H1 (cell line): Measurements from ENCODE around the gene CD151. TPM values are rescaled to one million over a fixed set of nuclear protein-coding genes. Genes with fewer than 3 reads are reported as not detected.

Source experiments
- CTCF ChIA-PET: fragments of 300-600 bp; sonication (Branson Sonifier 250); formaldehyde crosslinking; loops from one replicate; lab custom pipeline; 2021; ENCODE audit not compliant: partially characterized antibody; lab: Charles Lee
- POLR2A ChIA-PET: fragments of 300-600 bp; sonication (Branson Sonifier 250); formaldehyde crosslinking; loops from one replicate; lab custom pipeline; 2021; ENCODE audit warnings: inconsistent platforms; ENCODE audit not compliant: partially characterized antibody; lab: Charles Lee
- DNase-seq, 2 experiments: peaks; one replicate each; pipeline versions ENCODE4 v3.0.0 to v3.0.0-alpha.2; 2010 to 2022; ENCODE audit warnings: low spot score in 2 of 2, low read depth in 1 of 2, mixed read lengths in 1 of 2
- FAIRE-seq: peaks from 2 replicates; lab custom pipeline; 2011; peaks lifted over from hg19 to GRCh38; lab: Jason Lieb, UNC
- H2AFZ ChIP-seq: 2 replicates; pipeline ENCODE4 v1.8.1; 2012; ENCODE audit warnings: low read length, inconsistent platforms
- H2AK5ac ChIP-seq: 2 replicates; pipeline ENCODE4 v1.6.1; 2013; ENCODE audit warnings: low read depth, low read length
- H2BK120ac ChIP-seq: replicated peaks from 2 replicates; pipeline ENCODE3; 2013; ENCODE audit warnings: low read depth, low read length, inconsistent platforms
- H2BK12ac ChIP-seq: 2 replicates; pipeline ENCODE4 v1.6.1; 2013; ENCODE audit warnings: low read depth, low read length
- H2BK15ac ChIP-seq: 2 replicates; pipeline ENCODE4 v1.6.1; 2013; ENCODE audit warnings: low read length
- H2BK20ac ChIP-seq: 2 replicates; pipeline ENCODE4 v1.6.1; 2013; ENCODE audit warnings: low read length
- H2BK5ac ChIP-seq: 2 replicates; pipeline ENCODE4 v1.6.1; 2013; ENCODE audit warnings: low read depth, low read length
- H3K14ac ChIP-seq: 2 replicates; pipeline ENCODE4 v1.6.1; 2013; ENCODE audit warnings: inconsistent platforms; ENCODE audit not compliant: insufficient read length
- H3K18ac ChIP-seq: 2 replicates; pipeline ENCODE4 v1.6.1; 2013; ENCODE audit warnings: low read length; ENCODE audit errors: extremely low read depth
- H3K23ac ChIP-seq: 2 replicates; pipeline ENCODE4 v1.6.1; 2013; ENCODE audit warnings: inconsistent platforms; ENCODE audit not compliant: insufficient read length
- H3K23me2 ChIP-seq: 2 replicates; pipeline ENCODE4 v1.6.1; 2013; ENCODE audit warnings: low read depth, low read length
- H3K27ac ChIP-seq: 2 replicates; pipeline ENCODE4 v1.6.1; 2011; ENCODE audit warnings: low read depth, low read length, inconsistent platforms
- H3K27me3 ChIP-seq, 4 experiments: replicated peaks in 1 of 4; 1 replicate in 1 of 4; 2 replicates in 3 of 4; pipeline versions ENCODE4 v1.6.1 to v1.8.1; 2011 to 2013; ENCODE audit warnings: low read length in 3 of 4, mild to moderate bottlenecking in 3 of 4, inconsistent platforms in 2 of 4, mixed read lengths in 2 of 4, moderate library complexity in 1 of 4; ENCODE audit not compliant: control insufficient read depth in 3 of 4, insufficient read depth in 3 of 4; ENCODE audit errors: extremely low read depth in 1 of 4
- H3K36me3 ChIP-seq, 4 experiments: 2 replicates each; pipeline versions ENCODE4 v1.6.1 to v1.8.1; 2011 to 2013; ENCODE audit warnings: mild to moderate bottlenecking in 4 of 4, low read length in 3 of 4, moderate library complexity in 2 of 4, control low read depth in 1 of 4, inconsistent platforms in 1 of 4; ENCODE audit not compliant: insufficient read depth in 4 of 4, control insufficient read depth in 2 of 4
- H3K4ac ChIP-seq: replicated peaks from 2 replicates; pipeline ENCODE3; 2013; ENCODE audit warnings: low read length, low read depth, mixed read lengths, inconsistent platforms; ENCODE audit not compliant: insufficient read length
- H3K4me1 ChIP-seq, 4 experiments: replicated peaks in 1 of 4; 1 replicate in 1 of 4; 2 replicates in 3 of 4; pipeline versions ENCODE4 v1.6.1 to v1.8.1; 2011 to 2013; ENCODE audit warnings: low read length in 3 of 4, inconsistent platforms in 2 of 4, mixed read lengths in 1 of 4; ENCODE audit not compliant: insufficient read depth in 4 of 4, control insufficient read depth in 3 of 4
- H3K4me2 ChIP-seq, 2 experiments: 2 replicates each; pipeline versions ENCODE4 v1.6.1 to v1.8.1; 2011 to 2013; ENCODE audit warnings: low read depth in 2 of 2, low read length in 2 of 2, control low read depth in 1 of 2, inconsistent platforms in 1 of 2, mild to moderate bottlenecking in 1 of 2; ENCODE audit not compliant: insufficient read depth in 1 of 2
- H3K4me3 ChIP-seq, 4 experiments: fragments of 200-600, 300-600 bp in 1 of 4; sonication (generic), shearing (Covaris generic), sonication (Bioruptor Twin) in 1 of 4; 2 replicates each; pipeline versions ENCODE4 v1.5.1 to v1.8.1; 2011 to 2016; ENCODE audit warnings: low read length in 4 of 4, low read depth in 3 of 4, control low read depth in 2 of 4, inconsistent platforms in 2 of 4, mild to moderate bottlenecking in 2 of 4, mixed read lengths in 1 of 4, moderate library complexity in 1 of 4; ENCODE audit not compliant: insufficient read depth in 2 of 4; ENCODE audit errors: extremely low read depth in 1 of 4
- H3K56ac ChIP-seq: replicated peaks from 2 replicates; pipeline ENCODE3; 2013; ENCODE audit warnings: low read depth, mild to moderate bottlenecking, mixed read lengths, low read length, inconsistent platforms; ENCODE audit not compliant: insufficient read length
- H3K79me1 ChIP-seq: 2 replicates; pipeline ENCODE4 v1.6.1; 2013; ENCODE audit warnings: low read depth, low read length, control low read depth
- H3K79me2 ChIP-seq, 2 experiments: 2 replicates each; pipeline versions ENCODE4 v1.6.1 to v1.8.1; 2012 to 2013; ENCODE audit warnings: low read length in 2 of 2, mild to moderate bottlenecking in 2 of 2, inconsistent platforms in 1 of 2; ENCODE audit not compliant: insufficient read depth in 2 of 2, control insufficient read depth in 1 of 2
- H3K9ac ChIP-seq, 4 experiments: replicated peaks in 1 of 4; 1 replicate in 1 of 4; 2 replicates in 3 of 4; pipeline versions ENCODE4 v1.6.1 to v1.8.1; 2011 to 2013; ENCODE audit warnings: low read depth in 3 of 4, low read length in 3 of 4, control low read depth in 2 of 4, mild to moderate bottlenecking in 2 of 4, moderate library complexity in 2 of 4, inconsistent platforms in 1 of 4; ENCODE audit errors: extremely low read depth in 1 of 4
- H3K9me3 ChIP-seq, 2 experiments: 2 replicates each; pipeline versions ENCODE4 v1.6.1 to v1.8.1; 2012 to 2013; ENCODE audit warnings: mild to moderate bottlenecking in 2 of 2, moderate library complexity in 2 of 2, control low read depth in 1 of 2, inconsistent platforms in 1 of 2, low read depth in 1 of 2, low read length in 1 of 2, mixed read lengths in 1 of 2; ENCODE audit not compliant: insufficient read depth in 2 of 2
- H4K20me1 ChIP-seq, 2 experiments: replicated peaks in 1 of 2; 2 replicates each; pipeline versions ENCODE3 to v1.8.1; 2011 to 2013; ENCODE audit warnings: inconsistent platforms in 2 of 2, low read length in 2 of 2, mild to moderate bottlenecking in 1 of 2; ENCODE audit not compliant: insufficient read depth in 2 of 2, control insufficient read depth in 1 of 2
- H4K5ac ChIP-seq: 2 replicates; pipeline ENCODE4 v1.6.1; 2013; ENCODE audit warnings: low read length, low read depth, mixed read lengths, inconsistent platforms; ENCODE audit not compliant: insufficient read length
- H4K8ac ChIP-seq: 2 replicates; pipeline ENCODE4 v1.8.0; 2013; ENCODE audit warnings: mild to moderate bottlenecking, moderate library complexity, low read length, inconsistent platforms; ENCODE audit not compliant: insufficient read depth; ENCODE audit errors: extremely low read depth
- H4K91ac ChIP-seq: replicated peaks from 2 replicates; pipeline ENCODE3; 2013; ENCODE audit warnings: low read length, mixed read lengths, inconsistent platforms; ENCODE audit not compliant: insufficient read length
- BCL11A ChIP-seq, 2 experiments: IDR thresholded peaks; one replicate each; pipeline ENCODE4 v1.6.1; 2011; ENCODE audit warnings: low read depth in 2 of 2, low read length in 2 of 2, mild to moderate bottlenecking in 2 of 2
- CBX8 ChIP-seq: fragments of 300-800, 300-1000 bp; sonication (generic); IDR thresholded peaks from 2 replicates; pipeline ENCODE4 v1.7.1; 2016; ENCODE audit warnings: low read depth, low read length, borderline replicate concordance
- EP300 ChIP-seq, 2 experiments: IDR thresholded peaks; 1 replicate in 1 of 2; 2 replicates in 1 of 2; pipeline ENCODE4 v1.6.1; 2011 to 2012; ENCODE audit warnings: low read depth in 2 of 2, low read length in 2 of 2, mild to moderate bottlenecking in 2 of 2, borderline replicate concordance in 1 of 2, inconsistent platforms in 1 of 2, moderate library complexity in 1 of 2
- KDM1A ChIP-seq: fragments of 200-600, 300-600 bp; sonication (generic); IDR thresholded peaks from 2 replicates; pipeline ENCODE4 v1.7.1; 2016; ENCODE audit warnings: mild to moderate bottlenecking, low read length, borderline replicate concordance
- PHF8 ChIP-seq: fragments of 200-600 bp; sonication (generic); conservative IDR thresholded peaks from 2 replicates; pipeline ENCODE4 v1.7.1; 2012; ENCODE audit warnings: low read depth, mild to moderate bottlenecking, inconsistent platforms, low read length, moderate library complexity
- POLR2A ChIP-seq, 2 experiments: IDR thresholded peaks; 1 replicate in 1 of 2; 2 replicates in 1 of 2; pipeline ENCODE4 v1.6.1; 2011; ENCODE audit warnings: low read depth in 2 of 2, low read length in 2 of 2, mild to moderate bottlenecking in 2 of 2; ENCODE audit errors: control extremely low read depth in 1 of 2
- SP2 ChIP-seq: IDR thresholded peaks from 2 replicates; pipeline ENCODE4 v1.6.1; 2012; ENCODE audit warnings: mild to moderate bottlenecking, low read length, inconsistent platforms
- SRF ChIP-seq: IDR thresholded peaks from 2 replicates; pipeline ENCODE4 v1.6.1; 2011; ENCODE audit warnings: mild to moderate bottlenecking, low read depth, low read length, moderate library complexity
- YY1 ChIP-seq: IDR thresholded peaks from 2 replicates; pipeline ENCODE4 v1.6.1; 2011; ENCODE audit warnings: low read depth, mild to moderate bottlenecking, low read length
- ZNF274 ChIP-seq: IDR thresholded peaks from 2 replicates; pipeline ENCODE4 v1.7.0; 2012; ENCODE audit warnings: low read length, borderline replicate concordance; ENCODE audit errors: extremely low read depth
- WGBS, 2 experiments: shearing (Covaris generic) in 1 of 2; methylation state at CpG; one replicate each; pipeline versions ENCODE4 v1.1.6 to v1.1.7; 2013 to 2015; ENCODE audit warnings: low lambda C conversion rate in 2 of 2, mixed read lengths in 2 of 2, inconsistent platforms in 1 of 2, low coverage in 1 of 2, missing lambda C conversion rate in 1 of 2; ENCODE audit not compliant: insufficient replicate concordance in 2 of 2, insufficient coverage in 1 of 2, insufficient read length in 1 of 2; ENCODE audit errors: extremely low coverage in 1 of 2, missing lambda C conversion rate in 1 of 2; 5-methylcytosine and 5-hydroxymethylcytosine counted together
- polyA plus RNA-seq, 7 experiments: library from polyadenylated mRNA; depleted of rRNA in 3 of 7; stranded (reverse) in 5 of 7; unstranded in 2 of 7; fragments of >200 nt in 5 of 7; fragments of 200-250 nt in 2 of 7; gene quantifications; 1 replicate in 5 of 7; 2 replicates in 1 of 7; 4 replicates in 1 of 7; pipeline versions ENCODE4 v1.2.1 to v1.2.3, GENCODE V29; 2011 to 2013; ENCODE audit warnings: missing spikeins in 2 of 7, mixed read lengths in 2 of 7
- total RNA-seq: library from RNA; stranded (reverse); fragmentation: NEBNext Ultra II Directional; extraction: Animal tissue kit (Norgen Biotek cat#: 25700); gene quantifications from 2 replicates; pipeline ENCODE4 v1.2.1, GENCODE V29; 2021
- TF ChIP-seq, protein P1 (sequence below): IDR thresholded peaks from 2 replicates; pipeline ENCODE4 v1.6.1; 2011; ENCODE audit warnings: low read depth, mild to moderate bottlenecking, low read length; ENCODE audit not compliant: insufficient read depth

The CD151 gene
- total and polyA plus RNA-seq, 2 of the 8 experiments (the other 6 are each of a cell fraction or from before 2014, with no cell fraction given): 101 to 212 TPM

DNA sequence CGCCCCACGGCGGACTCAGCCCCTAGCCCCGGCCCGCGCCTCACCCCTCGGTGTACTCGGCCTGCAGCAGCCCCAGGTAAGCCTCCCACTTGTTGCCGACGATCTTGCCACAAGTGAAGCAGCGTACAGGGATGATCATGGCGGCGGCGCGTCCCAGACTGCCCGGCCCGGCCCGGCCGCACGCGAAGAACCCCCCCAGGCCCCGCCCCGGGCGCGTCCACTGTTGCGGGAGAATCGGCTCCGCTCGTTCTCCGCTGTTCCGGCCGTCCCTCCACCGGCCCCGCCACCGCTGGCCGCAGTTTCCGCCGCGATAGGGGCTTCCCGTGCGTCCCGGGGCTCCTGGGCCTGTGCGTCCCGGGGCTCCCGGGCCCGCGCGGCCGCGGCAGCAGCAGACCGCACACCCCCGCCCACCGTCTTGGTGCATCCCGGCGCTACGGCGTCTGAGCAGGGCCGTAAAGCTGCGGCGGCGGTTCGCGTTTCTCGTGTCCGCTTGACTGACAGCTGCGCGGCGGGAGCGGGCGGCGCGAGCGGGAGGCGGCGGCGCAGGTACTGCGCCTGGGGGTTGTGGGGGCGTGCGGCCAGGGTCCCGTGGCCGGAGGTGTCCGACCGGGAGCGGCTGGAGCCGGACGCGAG lies 9.7 kb downstream of the CD151 start, which contains the start of the genes POLR2L and TSPAN4:
Gene POLR2L, minus strand, starts transcription at position 160 of the 633 bp plus-strand sequence. Its CDS starts 21 bp downstream, at position 139.
Gene TSPAN4, plus strand, starts transcription at position 483 of the 633 bp plus-strand sequence. CDS start 7,453 bp downstream, outside the sequence.
- Histone ChIP-seq H3K14ac (no peak within 1 kb of the TSS), H3K18ac (peak within 1 kb of the TSS; percentile 98), H3K9me3 (no peaks in the 10 kb centered on the region), H2BK20ac (no peak within 1 kb of the TSS), H3K27ac (peak within 1 kb of the TSS; percentile 99), H4K91ac (peak within 1 kb of the TSS; percentile 98), H3K36me3 (peaks cover 10 to 24% (median 20%) of the 10 kb centered on the region in 4 experiments; a peak in 7 of 8 replicates), H3K79me1 (peaks cover 9% of the 10 kb centered on the region; the same call in 1 of the 2 replicates), H2AFZ (no peak within 1 kb of the TSS; the same call in 1 of the 2 replicates), H4K5ac (peak within 1 kb of the TSS; percentile 96), H3K9ac (peak within 1 kb of the TSS; percentile 65 to 97 (median 94)), H2BK12ac (peak within 1 kb of the TSS; percentile 92; the same call in 1 of the 2 replicates), H3K56ac (peak within 1 kb of the TSS; percentile 97), H3K4me1 (peaks cover 0 to 34% (median 25%) of the 10 kb centered on the region in 4 experiments; a peak in 6 of 7 replicates), H3K4me2 (peak within 1 kb of the TSS; percentile 87), H3K4me3 (peak within 1 kb of the TSS; percentile 76 to 96 (median 82)), H3K4ac (peak within 1 kb of the TSS; percentile 99), H3K27me3 (no peaks in the 10 kb centered on the region; a peak in 2 of 7 replicates), H2BK5ac (peak within 1 kb of the TSS; percentile 93; the same call in 1 of the 2 replicates), H4K8ac (peak within 1 kb of the TSS; percentile 98), H2AK5ac (peak within 1 kb of the TSS; percentile 39; the same call in 1 of the 2 replicates), H2BK15ac (peak within 1 kb of the TSS; percentile 99; the same call in 1 of the 2 replicates), H3K23me2 (peaks cover 21% of the 10 kb centered on the region; the same call in 1 of the 2 replicates), H3K79me2 (peaks cover 0 to 27% of the 10 kb centered on the region in 2 experiments; a peak in 2 of 4 replicates), H3K23ac (no peak within 1 kb of the TSS), H2BK120ac (peak within 1 kb of the TSS; percentile 79), H4K20me1 (peaks cover 7 to 38% of the 10 kb centered on the region in 2 experiments)
- WGBS, 2 experiments: 0% methylated on average over 4 of the region's 87 CpGs; no CpG with 5 or more reads in 1 of the 2 experiments
- FAIRE-seq (no peak), DNase-seq (peak in 1 of 2 experiments; percentile 95)
- CTCF ChIA-PET: interaction anchor here (0.9 to 6.7 kb wide), 8 partner anchors 10 to 56 kb away, joined by 3 to 74 read pairs (median 5); partner anchors contain the start of gene CD151
- POLR2A ChIA-PET: interaction anchor here (0.6 to 40.4 kb wide), 12 partner anchors 15 to 362 kb away, joined by 3 to 1917 read pairs (median 4); partner anchors contain the start of genes CD151, CEND1, CHID1 and CRACR2B
- TF ChIP-seq, protein P1, sequence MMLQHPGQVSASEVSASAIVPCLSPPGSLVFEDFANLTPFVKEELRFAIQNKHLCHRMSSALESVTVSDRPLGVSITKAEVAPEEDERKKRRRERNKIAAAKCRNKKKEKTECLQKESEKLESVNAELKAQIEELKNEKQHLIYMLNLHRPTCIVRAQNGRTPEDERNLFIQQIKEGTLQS: no peak
- peak in 1 of 2 experiments; percentile 98; a peak in 2 of 3 replicates for TF ChIP-seq EP300 (IDR thresholded peaks at IDR 0.05; ENCODE audit: borderline replicate concordance in 1 of 2, low read depth in 2 of 2, low read length in 2 of 2)
- peak; percentile 94 for TF ChIP-seq PHF8
- TF ChIP-seq SRF: no peak
- TF ChIP-seq SP2: no peak
- peak; percentile 86 for TF ChIP-seq YY1
- TF ChIP-seq ZNF274: no peak
- no peak for TF ChIP-seq KDM1A
- TF ChIP-seq CBX8: no peak
- no peak for TF ChIP-seq BCL11A (IDR thresholded peaks at IDR 0.05; ENCODE audit: low read depth in 2 of 2, low read length in 2 of 2)
- TF ChIP-seq POLR2A (IDR thresholded peaks at IDR 0.05; ENCODE audit: control extremely low read depth in 1 of 2, low read depth in 2 of 2, low read length in 2 of 2): peak in 1 of 2 experiments; percentile 97; a peak in 2 of 3 replicates
